Stimulated activated CD8-positive, alpha-beta memory T cell treated with anti-CD3 and anti-CD28 coated beads, Interleukin-7, amount 100 ng/mL, for 48 hours (primary cell): Measurements from ENCODE around the gene ARRB2.
"Not testable (repeated sequence)": the region's sequence is repeated elsewhere in the genome, so short reads cannot be mapped to it uniquely, and the experiment has no call there.

Source experiments
- DNase-seq, 2 donors: peaks; one replicate each; pipeline ENCODE4 v3.0.0-alpha.2; 2020; ENCODE audit warnings: low read depth in 1 of 2; ENCODE audit errors: extremely low read depth in 1 of 2

Gene ARRB2

DNA sequence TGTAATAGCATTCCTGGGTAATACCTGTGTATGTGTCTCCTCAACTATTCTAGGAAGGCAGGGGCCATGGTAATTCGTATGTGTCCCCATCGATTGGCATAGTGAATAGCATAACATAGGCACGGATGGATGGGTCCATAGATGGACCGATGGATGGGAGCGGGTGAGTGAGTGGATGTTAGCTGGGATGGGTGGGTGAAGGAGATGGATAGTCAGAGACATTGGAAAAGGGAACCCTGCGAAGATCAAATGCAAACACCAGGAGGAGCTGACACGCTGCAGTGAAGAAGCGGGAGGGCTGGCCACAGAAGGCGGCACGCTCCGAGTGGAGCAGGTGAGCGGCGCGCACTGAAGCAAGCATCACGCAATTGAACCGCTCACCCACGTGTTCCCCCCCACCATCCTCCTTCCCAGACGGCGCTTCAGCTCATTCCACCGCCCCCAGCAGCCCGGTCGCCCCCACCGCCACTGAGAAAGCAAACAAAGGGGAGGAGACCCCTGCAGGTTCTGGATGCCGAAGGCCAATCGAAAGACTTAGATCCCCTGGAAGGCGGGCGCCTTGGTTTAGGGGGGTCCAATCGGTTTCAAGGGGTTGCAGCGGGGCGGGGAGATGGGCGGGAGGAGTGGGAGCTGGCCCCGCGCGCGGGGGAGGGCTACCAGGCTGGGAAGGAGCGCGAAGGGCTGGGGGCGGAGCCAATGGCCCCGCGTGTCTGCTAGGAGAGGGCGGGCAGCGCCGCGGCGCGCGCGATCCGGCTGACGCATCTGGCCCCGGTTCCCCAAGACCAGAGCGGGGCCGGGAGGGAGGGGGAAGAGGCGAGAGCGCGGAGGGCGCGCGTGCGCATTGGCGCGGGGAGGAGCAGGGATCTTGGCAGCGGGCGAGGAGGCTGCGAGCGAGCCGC lies at the start of gene ARRB2:
Gene ARRB2 (plus strand): TSS at position 839 of the 899 bp plus-strand sequence. CDS start 90 bp downstream, outside the sequence.
- DNase-seq: peak; percentile 96 to 99

DNA sequence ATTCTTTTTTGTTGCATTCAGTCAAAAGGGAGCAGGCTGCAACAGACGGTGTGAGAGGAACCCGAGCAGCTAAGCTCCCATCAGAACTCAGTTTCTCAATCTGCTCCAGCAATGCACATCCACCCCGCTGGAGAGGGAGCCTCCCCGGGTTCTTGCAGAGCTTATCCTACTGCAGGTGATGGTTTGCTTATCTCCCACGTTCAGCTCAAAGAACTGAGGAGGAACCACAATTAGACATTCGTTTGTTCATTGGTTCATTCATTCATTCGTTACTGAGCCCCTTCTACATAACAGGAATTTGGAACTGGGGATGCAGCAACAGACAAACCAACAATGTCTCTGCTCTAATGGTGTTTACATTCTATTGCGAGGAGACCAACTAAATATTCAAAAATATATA lies 46.7 kb upstream of the ARRB2 start:
- no peak for DNase-seq

DNA sequence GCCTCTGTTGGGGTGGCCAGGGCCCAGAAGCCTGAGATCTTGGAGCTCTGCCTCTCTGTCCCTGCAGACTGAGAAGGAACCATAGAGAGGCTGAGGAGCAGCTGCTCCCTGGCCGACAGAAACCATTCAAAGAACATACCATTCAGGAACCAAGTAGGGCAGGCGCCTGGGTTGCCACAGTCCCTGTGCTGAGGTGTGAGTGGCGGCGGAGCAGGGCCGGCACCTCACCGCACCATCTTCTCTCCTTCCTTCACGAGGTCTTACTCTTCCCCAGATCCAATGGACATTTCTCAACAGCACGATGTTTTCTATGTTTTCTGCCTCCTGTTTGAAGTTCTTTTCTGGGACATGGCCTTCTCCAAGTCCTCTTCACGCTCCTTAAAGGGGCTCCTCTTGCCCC lies 46.2 kb upstream of the ARRB2 start:
- DNase-seq: no peak

DNA sequence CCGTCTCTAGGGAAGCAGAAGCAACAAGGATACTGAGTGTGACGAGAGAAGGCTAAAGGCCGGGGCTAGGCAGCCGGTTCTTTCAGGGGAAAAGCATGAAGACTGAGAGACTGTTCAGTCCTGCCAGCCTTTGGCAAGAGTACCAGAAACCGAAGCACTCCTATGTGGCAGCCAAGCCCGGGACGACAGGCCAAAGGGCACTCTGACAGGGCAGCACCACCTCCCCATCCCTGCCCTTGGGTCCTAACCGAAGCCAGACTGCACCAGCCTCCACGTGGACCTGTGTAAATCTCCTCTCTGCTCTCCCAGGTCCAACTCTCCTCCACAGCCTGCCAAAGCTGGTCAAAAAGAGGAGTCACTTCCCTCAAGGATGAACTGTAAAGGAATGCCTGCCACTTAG lies 45.4 kb upstream of the ARRB2 start:
- DNase-seq: no peak

DNA sequence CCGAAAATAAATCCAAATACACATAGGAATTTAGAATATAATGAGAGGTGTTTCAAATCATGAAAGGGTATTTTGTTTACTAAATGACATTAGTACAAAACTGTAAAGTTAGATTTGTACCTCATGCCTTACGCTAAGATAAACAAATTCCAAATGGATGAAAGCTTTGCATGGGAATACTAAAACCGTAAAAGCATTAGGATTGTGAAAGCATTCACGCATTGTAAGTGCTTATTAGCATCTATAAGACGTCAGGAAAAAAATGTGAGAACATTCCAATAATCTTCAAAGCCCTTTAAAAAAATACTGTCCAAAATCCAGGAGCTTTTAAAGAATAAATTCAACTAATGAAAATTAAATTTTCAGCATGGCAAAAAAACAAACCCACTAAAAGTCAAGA lies 44.1 kb upstream of the ARRB2 start:
- DNase-seq: no peak

DNA sequence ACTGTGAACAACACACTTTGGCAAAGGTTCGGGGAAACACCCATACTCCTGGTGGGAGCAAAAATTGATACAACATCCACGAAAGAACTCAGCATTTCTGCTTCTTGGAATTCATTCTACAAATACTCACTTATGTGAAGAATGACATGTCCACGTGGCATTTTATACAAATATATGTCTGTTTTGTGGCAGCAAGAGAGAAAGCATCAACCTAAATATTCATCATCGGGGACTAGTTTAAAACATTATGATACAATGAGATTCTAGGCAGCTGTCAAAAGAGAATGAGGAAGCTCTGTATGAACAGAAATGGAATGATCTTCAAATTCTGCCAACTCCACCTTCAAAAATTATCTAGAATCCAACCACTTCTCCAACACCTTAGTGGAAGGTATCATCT lies 43.3 kb upstream of the ARRB2 start:
- no peak for DNase-seq

DNA sequence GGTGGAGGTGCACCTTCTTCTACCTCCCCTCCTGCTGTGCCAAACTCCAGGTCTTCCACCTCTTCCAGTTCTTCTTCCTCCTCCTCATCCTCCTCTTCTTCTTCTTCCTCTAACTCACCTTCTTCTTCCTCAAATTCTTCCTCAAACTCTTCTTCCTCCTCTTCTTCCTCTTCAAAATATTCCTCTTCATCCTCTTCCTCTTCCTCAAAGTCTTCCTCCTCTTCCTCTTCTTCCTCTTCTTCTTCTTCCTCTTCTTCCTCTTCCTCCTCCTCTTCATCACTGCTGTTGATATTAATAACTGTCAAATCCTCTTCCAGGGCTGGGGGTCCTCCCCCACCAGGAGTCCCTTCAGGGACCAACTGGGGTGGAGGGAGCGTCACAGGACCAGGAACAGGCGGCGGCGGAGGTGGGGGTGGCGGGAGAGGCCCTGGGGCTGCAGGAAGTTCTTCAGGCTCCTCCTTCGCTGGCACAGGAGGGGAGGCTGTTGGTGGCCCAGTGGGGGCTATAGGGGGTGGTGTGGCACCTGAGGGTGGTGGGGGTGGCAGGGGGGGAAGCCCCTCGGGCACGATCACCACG lies 38.3 kb upstream of the ARRB2 start:
- no peak for DNase-seq

DNA sequence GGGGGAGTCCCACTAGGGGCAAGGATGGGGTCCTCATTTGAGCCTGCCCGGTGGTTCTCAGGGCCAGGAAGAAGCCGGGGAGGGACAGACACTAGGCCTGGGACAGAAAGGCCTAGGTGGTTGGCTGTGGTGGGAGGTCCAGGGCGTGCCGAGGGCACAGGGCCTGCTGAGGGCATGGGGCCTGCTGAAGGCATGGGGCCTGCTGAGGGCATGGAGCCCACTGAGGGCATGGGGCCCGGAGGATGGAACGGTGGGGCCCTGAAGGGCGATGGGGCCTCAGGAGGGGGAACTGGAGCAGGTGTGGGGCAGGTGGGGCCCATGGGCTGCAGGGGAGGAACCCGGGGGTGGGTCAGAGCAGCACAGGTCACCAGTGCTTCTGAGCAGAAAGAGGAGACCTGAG lies 37.7 kb upstream of the ARRB2 start:
- DNase-seq: no peak

DNA sequence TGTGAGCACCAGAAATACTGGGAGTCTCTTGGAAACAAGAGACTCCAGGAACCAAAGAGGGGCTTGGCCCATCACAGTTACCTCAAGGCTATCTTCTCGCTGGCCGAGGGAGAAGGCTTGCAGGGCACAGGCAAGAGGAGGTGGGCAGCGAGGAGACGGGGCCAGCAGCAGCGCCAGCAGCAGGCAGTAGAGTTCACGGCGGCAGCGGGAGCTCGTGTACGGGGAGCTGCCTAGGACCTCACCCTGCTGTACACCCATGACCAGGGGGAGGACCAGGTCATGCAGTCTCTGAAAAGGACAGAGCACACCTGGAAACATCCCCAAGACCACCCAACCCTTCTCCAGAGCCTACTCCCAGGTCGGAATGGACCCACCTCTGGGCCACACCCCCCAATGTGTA lies 37.3 kb upstream of the ARRB2 start:
- DNase-seq: no peak

DNA sequence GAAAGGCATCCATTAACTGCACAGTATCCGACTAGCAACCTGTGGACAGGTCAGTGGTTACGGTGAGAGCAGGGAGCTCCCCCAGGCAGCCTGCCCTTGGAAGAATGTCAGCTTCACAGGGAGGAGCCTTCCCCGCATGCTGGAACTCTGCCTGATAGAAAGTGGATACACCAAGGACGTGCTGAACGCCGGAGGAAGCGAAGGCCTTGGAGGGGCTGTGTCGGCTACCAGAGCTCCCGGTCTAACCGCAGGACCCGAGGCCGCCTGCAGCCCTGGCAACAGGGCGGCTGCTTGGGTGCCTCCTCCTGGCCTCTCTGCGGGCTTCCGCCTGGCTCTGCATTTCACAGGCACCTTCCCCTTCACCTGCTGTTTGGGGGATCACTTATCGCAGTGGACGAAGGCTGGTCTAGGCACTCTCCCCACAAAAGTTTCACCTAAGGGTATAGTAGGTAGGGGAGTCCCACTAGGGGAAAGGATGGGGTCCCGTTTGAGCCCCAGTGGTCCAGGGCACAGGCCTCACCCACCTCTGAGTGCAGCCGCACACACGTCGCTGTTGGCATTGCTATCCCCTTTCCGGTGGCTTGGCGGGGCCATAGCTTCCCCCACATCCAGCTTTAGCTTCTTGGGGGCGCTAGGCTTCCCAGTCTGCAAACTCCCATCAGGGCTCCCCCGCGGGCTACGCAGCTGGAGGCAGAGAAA lies 36.3 kb upstream of the ARRB2 start:
- no peak for DNase-seq

DNA sequence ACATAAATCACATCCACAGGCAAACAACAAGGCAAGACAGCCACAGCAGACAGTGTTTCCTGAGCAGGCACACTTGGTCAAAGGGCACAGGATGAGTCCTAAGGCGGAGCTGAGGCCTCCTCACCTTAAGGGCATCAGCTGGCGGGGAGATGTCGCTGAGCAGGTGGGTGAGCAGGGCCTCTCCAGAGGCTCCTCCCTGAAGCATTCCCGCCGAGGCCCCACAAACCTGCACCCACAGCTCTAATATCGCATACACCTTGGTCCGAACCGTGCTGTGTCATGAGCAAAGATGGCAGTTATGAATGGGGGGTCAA lies 35.8 kb upstream of the ARRB2 start:
- no peak for DNase-seq

DNA sequence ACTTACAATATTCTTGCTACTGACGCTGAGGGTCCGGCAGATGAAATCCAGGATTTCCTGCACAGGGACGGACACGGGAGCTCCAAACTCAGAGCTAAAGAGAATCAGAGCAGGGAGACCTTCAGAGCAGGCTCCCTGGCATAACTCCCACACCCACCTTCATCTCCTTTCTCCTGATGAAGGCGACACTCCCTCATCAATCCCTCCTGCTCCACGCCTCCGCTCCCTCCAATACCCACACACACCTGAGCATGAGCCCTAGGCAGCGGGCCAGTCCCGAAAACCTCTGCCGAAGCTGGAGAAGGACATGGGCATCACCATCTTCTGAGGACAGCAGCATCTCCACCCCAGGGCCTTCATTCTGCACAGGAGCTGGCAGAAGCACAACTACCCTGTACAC lies 34.6 kb upstream of the ARRB2 start:
- no peak for DNase-seq

DNA sequence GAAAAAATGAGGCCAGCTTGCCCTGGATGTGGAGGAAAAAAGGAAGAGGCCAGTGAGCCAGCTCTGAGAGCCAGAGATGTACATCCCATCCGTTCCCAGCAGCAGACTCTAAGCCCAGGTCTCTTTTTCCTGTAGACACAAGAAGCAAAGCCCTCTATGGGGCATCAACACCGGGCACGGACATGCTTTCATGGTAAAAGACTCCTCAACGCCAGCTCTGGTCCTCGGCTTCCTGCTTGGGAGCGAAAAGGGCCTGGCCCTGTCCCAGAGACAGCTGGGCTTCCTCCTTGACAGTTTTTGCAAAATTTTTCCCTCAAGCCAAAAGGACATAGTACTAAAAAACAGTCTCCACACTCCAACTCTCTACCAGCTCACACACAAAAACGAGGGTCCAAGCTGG lies 33.6 kb upstream of the ARRB2 start:
- no peak for DNase-seq

DNA sequence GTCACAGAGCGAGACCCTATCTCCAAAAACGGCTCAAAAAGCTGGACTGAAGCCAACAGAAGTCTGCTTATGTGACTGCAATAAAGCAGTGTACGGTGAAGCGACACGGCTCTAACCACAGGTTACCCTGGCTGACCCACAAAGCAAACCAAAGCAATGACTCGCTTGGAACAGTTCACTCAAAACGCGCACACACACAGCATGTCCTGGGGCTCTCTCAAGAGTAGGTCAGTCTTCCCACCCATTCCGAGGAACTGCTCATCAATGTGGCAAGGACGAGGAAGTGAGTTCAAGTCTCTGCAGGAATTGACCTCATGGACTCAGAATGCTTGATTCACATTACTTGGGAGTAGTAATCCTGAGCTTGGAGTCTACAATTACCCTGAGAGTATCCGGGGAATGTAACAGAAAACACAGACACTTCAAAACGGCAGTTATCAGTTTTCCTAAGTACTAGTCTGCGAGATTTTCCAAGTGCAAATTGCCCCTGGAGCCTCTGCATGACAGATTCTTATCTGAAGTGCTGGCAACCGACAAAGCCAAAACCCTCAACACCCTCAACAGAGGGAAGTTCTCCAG lies 31.9 kb upstream of the ARRB2 start:
- peak; percentile 24 to 48 for DNase-seq

DNA sequence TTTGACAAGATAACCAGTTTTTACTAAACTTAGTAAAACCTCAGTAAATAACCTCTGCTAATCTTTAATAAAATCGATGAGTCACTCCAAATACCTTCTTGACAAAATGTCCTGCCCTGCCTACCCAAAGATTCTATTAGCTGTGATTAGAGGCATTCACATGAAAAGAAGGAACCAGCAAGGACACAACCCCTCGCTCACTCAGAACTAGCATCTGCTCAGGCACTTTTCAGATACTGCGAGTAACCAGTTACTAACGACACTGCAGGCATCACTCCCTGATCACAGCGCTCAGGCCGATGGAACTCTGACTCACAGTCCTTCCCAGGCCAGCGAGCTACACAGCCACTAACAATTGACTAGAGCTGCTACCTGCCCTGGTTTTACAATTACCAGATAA lies 30.8 kb upstream of the ARRB2 start:
- DNase-seq: no peak

DNA sequence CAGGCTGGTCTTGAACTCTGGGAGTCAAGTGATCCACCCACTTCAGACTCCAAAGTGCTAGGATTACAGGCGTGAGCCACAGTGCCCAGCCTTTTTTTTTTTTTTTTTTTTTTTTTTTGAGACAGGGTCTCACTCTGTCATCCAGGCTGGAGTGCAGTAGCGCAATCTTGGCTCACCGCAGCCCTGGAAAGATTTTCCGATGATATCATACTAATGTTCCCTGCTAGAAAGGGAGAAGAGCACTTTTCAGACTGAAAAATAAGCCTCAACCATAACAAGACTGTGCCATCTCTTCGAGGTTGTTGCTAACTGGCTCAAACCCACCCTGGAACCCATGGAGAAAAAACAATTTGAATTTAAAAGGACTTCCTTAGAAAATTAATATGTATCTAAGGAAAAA lies 26.7 kb upstream of the ARRB2 start:
- not testable (repeated sequence) for DNase-seq

DNA sequence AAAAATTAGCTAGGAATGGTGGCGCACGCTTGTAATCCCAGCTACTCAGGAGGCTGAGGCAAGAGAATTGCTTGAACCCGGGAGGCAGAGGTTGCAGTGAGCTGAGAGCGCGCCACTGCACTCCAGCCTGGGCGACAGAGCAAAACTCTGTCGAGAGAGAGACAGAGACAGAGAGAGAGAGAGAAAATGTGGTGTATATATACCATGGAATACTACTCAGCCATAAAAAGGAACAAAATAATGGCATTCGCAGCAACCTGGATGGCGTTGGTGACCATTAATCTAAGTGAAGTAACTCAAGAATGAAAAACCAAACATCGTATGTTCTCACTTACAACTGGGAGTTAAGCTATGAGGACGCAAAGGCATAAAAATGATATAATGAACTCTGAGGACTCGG lies 20.6 kb upstream of the ARRB2 start:
- DNase-seq: not testable (repeated sequence)

DNA sequence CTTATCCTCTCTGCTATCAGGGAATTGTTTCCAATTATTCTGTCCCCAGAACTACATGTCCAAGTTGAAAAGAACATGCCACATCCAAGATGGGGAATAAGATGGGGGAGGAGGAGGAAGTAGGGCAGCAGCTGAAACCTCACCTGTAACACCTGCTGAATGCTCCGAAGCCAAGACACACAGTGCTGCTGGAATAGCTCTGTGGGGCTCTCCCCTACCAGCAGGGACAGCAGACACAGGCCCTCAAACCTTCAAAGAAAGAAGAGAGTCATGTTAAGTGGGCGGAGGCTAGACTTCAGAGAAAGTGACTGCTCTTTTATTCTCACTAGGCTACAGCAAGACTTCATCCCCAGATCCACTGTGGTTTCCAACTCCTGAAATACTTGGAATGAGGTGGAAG lies 19.7 kb upstream of the ARRB2 start:
- no peak for DNase-seq

DNA sequence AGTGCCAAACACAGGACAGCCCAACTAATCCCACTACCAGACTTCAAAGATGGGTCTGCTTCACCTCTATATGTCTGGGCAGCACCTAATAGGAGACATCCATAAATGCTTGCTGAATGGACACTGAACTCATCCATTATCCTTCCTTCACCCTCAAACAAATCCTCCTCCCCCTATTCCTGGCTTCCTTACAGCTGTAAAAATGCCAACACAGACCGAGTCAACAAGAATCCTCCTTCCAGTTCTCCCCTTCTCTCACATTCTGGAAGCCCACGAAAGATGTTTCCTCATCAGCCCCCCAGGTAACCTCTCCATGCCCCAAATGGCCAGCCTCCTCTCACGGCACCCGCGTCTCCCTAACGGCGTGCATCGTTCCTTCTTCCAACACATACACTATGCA lies 18.7 kb upstream of the ARRB2 start:
- DNase-seq: no peak

DNA sequence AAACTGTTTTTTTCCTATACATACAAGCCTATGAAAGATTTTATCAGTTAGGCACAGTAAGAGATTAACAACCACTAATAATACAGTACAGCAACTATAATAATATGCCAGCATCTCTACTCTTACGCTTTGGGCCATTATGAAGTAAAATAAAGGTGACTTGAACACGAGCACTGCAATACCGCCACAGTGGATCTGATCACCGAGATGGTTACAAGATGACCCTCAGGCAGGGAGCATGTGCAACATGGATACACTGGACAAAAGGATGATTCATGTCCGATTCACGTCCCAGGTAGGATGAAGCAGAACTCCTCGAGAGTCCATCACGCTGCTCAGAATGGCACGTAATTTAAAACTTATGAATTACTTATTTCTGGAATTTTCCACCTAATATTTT lies 17.0 kb upstream of the ARRB2 start:
- DNase-seq: no peak

DNA sequence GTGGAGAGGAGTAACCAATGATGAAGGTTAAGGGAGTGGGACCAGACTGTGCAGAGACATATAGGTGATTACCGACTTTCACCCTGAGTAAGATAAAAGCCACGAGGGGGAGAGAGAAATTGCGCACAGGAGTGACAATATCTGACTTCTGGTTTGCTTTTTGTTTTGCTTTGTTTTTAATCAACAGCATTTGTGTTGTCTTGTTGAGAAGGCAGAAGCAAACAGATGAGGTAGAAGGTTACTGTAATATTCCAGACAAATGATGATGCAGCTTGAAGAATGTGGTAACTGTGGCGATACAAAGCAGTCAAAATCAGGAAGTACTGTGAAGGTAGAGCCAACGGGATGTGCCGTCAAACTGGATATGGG lies 14.0 kb upstream of the ARRB2 start:
- DNase-seq: no peak
